AG10803 (cell line): Measurements from ENCODE around the gene TEX48.

Source experiments
- DNase-seq: peaks from one replicate; pipeline ENCODE4 v3.0.0; 2010; ENCODE audit warnings: low read depth
- H3K4me3 ChIP-seq: 2 replicates; pipeline ENCODE4 v1.5.1; 2011; ENCODE audit warnings: mild to moderate bottlenecking, low read length, control low read depth
- TF ChIP-seq, protein P1 (sequence below): conservative IDR thresholded peaks from 2 replicates; pipeline ENCODE4 v1.5.1; 2011; ENCODE audit warnings: mild to moderate bottlenecking, low read length, control low read depth, inconsistent platforms

Gene TEX48

GRCh38 chr9:114656301-114656700 lies 25.7 kb downstream of the TEX48 start:
- no peak for DNase-seq
- TF ChIP-seq, protein P1, sequence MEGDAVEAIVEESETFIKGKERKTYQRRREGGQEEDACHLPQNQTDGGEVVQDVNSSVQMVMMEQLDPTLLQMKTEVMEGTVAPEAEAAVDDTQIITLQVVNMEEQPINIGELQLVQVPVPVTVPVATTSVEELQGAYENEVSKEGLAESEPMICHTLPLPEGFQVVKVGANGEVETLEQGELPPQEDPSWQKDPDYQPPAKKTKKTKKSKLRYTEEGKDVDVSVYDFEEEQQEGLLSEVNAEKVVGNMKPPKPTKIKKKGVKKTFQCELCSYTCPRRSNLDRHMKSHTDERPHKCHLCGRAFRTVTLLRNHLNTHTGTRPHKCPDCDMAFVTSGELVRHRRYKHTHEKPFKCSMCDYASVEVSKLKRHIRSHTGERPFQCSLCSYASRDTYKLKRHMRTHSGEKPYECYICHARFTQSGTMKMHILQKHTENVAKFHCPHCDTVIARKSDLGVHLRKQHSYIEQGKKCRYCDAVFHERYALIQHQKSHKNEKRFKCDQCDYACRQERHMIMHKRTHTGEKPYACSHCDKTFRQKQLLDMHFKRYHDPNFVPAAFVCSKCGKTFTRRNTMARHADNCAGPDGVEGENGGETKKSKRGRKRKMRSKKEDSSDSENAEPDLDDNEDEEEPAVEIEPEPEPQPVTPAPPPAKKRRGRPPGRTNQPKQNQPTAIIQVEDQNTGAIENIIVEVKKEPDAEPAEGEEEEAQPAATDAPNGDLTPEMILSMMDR, result no peak

DNA sequence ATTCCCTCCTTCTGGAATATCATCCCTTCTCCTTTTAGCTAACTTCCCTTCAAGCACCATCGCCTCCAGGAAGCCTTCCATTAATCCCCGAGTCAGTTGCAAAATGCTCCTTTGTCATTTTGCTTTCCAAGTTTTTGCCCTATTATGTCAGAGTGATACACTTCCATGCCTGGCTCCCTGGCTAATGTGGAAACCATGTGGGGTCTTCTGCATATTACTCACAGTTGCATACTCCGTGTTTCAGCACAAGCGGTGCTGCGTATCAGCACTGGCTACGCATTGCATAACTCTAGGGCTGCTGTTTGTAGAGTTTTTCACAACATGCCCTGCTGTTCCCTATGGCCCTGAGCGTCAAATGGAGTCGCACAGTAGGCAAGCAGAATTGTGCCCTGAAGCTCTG lies 26.3 kb downstream of the TEX48 start:
- H3K4me3 ChIP-seq, result no peak overlapping the region
- peak; percentile 85 for DNase-seq
- TF ChIP-seq, protein P1, result no peak

More at GRCh38 chr9:114656301-114656700, 25.7 kb downstream of the TEX48 start:
- no peak overlapping the region for H3K4me3 ChIP-seq

DNA sequence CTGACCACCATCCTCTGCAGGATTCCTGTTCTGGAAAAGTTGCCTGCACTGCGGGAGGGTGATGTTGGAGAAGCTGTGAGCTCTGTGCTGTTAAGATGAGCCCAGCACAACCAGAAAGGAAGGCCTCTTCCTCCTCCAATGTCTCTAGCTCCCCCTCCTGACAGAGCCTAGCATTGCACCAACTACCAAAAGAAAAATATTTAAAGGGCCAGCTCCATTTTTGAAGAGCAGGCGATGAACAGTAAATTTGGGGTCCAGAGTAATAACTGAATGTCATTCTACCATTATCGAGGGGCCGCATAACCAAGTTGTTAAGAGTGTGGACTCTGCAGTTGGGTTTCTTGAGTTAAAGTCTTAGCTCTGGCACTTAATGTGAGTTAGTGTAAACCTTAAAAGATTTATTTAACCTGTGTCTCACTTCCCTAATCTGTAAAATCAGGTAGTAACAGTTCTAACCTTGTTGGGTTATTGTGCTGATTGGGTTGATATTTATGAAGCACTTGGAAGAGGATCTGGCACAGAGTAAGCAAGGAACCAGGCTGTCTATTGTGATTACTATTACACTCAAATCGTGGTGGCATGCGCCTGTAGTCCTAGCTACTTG lies 28.3 kb downstream of the TEX48 start:
- TF ChIP-seq, protein P1, result peak; percentile 99
- H3K4me3 ChIP-seq, result no peak overlapping the region
- peak; percentile 78 for DNase-seq

GRCh38 chr9:114652776-114653555 lies 29.0 kb downstream of the TEX48 start:
- peak; percentile 61 for DNase-seq
- TF ChIP-seq, protein P1, result no peak
- no peak overlapping the region for H3K4me3 ChIP-seq

DNA sequence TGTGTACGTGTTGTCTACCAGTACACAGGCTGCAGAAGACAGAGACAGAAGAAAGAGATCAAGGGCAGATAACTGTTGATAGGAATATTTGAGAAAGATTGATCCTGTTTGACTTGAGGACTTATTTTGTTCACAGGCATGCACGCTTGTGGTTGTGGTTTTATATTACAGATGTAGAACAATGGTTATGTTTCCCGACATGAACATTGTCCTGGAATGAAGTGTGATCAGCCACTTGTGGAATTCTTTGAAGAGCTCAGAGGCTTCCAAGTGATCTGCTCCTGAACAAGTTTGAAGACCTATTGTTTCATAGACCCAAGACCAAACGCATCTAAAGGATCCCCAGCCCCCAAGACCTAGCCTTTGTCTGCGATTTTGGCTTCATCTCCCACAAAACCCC lies 38.1 kb downstream of the TEX48 start:
- no peak overlapping the region for H3K4me3 ChIP-seq
- TF ChIP-seq, protein P1, result no peak
- peak; percentile 32 for DNase-seq

GRCh38 chr9:114643001-114643400 lies 39.0 kb downstream of the TEX48 start:
- DNase-seq, result no peak
- H3K4me3 ChIP-seq, result no peak overlapping the region
- TF ChIP-seq, protein P1, result no peak

GRCh38 chr9:114641967-114642366 lies 40.0 kb downstream of the TEX48 start:
- no peak overlapping the region for H3K4me3 ChIP-seq
- no peak for DNase-seq
- TF ChIP-seq, protein P1, result no peak
